NCI-H187 (cell line): ENCODE results near the gene TSPAN9.

ENCODE experiments used
- DNase-seq, 2 experiments: peaks; one replicate each; lab custom pipeline; 2025; lab: John Stamatoyannopoulos, UW

The TSPAN9 gene

DNA sequence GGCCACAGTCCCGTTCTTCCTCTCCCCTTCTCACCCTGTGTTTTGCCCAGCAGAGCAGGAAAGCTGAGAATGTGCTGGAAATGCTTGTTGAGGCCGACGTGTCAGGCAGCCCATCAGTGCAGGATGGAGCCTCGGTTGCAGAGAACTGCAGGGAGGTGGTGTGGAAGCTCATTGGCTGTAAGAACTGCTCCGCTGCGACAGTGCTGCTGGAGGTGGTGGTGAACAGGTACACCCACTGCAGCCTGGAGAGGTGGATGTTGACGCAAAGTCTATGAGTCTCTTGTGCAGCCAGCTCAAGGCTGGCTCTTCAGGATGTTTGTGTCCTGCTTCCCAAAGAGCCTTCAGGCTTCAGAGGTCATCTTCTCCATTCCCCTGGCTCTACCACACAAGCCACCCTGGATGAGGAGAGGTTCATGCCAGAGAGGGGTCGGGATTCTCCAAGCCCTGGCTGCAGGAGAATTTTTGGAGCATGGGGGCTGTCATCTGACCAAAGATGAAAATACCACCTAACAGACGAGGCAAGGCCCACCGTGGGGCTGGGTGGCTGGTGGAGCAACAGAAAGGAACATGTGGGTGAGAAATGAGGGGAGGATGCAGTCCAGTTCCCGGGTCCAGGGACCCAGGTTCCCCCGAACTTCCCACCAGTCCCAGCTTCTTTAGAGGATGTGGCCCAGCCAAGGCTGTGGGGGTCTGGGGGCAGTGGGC lies 239.7 kb downstream of the TSPAN9 start:
- DNase-seq: no peak

DNA sequence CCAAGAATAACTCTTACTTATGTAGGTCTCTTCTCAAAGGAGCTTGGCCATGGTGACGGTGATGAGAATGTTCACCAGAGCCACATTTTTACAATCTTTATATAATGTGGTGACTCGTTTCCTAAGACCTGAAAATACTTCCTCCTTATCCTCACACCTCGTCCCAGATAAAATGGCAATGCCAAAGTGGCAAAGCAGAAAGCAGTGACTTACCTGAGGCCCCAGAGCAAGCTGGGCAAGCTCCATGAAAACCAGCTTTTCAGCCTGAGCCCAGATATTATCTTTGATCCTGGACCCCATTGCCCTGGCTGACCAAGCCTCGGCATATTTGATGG lies 240.3 kb downstream of the TSPAN9 start:
- no peak for DNase-seq

DNA sequence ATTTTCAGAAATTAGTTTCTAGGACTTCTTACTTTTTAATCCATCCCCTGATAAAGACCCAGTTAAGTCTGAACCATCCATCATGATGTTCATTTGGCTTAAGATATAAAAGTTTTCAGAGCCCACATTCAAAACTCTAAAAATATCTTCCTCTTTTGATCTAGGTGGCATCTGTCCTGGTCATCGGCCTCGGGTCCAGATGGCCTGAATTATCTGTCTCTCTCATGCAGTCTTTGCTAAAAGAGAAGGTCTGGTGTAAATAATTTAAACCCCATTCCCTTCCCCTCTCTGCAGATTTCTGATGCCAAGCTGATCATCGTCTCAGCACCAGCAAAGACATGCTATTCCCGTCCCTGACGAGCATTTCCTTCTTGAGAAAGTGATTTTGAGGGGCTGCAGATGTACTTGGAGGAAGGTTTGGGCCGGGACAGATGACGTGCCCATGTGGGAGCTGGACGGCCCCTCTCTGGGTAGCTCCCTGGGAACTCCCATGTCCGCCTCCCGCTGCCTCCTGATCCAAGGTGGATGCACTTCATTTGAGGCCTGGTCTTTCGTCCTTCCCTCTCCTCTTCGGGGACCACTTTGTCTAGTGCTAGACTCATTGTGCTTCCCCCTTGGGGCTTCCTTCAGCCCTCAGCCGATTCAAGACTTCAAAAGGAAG lies 240.8 kb downstream of the TSPAN9 start:
- no peak for DNase-seq

DNA sequence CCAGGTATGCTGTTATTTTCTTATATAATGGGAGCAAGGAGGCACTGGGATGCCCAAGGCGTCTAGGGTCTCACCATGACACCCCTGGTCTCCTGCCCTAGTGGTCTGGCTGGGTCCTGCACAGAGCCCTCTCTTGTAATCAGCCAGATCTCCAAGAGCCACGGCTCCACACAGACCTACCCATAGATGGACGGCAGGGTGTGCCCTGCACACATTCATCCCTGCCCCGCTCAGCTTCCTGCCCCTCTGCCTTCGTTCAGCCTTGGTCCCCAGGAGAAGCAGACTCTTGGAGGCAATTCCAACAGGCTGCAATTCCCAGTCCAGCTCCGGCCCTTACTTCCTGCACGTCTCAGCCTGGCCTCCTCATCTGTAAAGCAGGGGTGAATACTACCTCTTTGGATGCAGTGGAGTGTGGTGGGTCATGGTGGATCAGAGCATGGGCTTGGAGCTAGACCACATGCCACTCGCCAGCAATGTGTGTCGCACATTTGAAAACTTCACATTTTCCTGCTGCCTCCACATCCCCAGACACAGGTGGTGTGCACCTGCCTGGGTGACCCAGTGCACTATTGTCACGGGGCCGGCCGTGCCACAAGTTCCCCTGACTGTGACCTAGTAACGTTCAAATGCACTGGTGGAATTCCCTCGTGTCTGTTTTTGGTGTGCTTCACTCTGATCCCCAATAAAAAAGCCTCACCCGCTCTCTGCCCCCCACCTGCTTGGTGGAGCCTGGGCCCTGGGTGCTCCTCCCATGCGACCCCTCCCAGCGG lies 242.7 kb downstream of the TSPAN9 start:
- DNase-seq: no peak

DNA sequence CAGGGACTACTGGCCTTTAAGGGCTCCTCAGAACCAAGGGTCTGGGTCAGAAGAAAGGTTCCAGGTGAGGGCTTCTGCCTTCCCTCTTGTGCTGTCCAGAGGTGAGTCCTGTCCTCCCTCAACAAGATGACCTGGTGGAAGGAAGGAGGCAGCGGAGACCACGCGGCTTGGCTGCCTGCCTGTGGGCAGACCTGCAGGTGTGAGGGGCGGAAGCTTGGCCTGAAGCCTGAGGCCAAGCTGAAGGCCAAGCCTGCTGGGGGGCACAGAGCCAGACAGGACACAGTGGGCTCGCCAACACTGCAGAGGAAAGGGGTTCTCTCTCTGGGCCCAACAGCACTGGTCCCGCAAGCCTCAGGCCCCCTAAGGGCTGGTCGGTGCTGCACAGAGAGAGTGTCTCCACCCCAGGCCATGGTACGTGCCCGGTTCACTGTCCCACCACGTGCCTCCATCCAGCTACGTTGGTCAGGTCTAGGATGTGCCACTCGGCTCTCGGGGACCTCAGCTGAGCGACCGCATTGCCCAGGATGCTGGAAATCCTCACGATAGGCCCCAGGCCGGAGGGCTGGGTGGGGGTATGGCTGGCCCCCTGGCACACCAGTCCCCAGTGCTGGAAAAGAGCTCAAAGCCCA lies 243.8 kb downstream of the TSPAN9 start:
- no peak for DNase-seq

DNA sequence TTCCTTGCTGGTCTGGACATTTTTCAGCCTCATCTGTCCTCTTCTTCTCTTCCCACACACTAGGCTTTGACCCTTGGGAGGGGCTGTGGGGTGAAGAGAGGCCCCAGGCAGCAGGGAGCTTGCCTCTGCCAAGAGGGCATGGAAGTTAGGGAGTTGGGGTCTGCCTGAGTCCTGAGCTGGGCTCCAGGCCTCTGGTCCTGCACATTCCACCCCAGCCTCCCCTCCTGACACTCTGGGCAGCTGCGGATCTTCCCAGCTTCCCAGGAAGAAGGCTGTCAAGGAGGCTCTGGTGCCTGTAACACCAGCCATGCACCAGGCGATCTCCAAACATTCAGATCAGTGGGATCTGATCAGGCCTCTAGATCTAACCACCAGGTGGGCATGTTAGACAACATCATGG lies 244.7 kb downstream of the TSPAN9 start:
- DNase-seq: no peak

DNA sequence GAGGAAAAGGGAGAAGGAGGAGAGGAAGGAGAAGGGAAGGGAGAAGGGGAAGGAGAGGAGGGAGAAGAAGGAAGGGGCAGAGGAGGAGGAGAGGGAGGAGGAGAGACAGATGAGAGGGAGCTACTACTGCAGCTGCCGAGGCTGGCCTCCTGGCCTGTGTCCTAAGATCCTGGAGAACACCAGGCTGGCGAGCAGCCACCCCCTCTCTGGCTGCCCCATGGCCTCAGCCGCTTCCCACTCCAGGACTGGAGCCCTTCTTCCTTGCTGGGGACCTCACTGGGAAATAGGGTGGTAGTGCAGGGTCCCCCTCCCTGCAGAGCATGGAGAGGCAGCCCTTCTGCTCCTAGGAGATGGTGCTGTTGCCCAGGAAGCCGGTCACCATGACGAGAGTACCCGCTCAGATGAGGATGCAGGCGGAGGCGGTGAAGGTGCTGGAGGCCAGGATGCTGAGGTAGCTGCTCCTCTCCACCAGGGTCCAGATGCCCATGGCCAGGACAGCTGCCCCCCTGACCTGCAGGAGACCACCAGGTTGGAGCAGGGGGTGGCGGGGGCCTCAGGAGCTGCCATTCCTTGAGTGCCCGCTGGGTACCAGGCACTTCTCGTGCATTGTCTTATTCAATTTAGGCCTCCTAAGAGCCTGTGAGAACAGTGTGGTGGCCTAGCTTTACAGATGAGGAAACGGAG lies 246.0 kb downstream of the TSPAN9 start:
- DNase-seq: no peak

DNA sequence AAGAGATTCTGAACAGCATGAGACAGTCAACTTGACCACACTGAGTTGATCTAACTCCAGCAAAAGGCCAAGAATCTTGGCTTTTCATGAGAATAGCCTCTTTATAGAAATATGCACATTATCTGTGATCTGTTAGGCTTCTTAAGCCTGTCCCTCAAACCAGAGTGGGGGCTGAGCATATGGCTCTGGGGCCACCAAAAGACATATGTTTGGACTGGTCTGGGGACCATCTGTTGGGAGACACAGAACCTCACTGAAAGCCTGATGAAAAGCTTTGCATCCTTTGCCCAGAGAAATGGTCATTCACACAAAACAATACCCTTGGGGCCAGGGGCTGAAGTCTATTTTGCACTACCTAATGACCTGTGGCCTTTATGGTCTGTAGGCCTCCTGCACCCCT lies 248.6 kb downstream of the TSPAN9 start:
- no peak for DNase-seq

DNA sequence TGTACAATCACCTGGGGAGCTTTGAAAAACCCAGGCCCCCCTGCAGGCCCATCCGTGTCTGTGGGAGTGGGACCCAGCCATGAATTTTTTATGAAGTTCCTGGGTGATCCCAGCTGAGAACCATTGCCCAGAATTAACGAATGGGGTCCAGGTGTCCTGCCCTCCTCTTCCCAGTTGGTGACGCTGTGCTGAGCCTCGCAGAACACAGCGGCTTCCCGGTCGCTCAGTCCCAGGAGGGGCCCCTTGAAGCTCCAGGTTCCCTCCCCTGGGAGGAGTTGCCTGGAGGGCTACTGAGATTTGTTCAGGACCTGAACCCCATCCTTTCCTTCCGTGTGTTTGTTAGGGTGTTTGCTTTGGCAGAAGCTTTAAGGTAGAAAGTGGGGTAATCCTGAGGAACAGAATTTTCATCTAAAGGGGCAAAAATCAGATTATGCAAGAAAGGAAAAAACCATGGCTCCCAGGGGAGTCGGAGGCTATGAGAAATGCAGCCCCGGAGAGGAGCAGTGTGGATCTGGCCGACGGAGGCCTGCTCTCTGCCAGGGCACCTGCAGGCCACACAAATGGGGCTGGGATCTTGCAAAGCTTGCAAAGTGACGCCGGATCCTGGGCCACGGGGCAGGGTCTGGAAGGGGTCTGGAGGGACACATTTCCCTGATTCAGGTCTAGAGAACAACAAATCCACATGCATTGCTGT lies 249.1 kb downstream of the TSPAN9 start:
- DNase-seq: no peak

DNA sequence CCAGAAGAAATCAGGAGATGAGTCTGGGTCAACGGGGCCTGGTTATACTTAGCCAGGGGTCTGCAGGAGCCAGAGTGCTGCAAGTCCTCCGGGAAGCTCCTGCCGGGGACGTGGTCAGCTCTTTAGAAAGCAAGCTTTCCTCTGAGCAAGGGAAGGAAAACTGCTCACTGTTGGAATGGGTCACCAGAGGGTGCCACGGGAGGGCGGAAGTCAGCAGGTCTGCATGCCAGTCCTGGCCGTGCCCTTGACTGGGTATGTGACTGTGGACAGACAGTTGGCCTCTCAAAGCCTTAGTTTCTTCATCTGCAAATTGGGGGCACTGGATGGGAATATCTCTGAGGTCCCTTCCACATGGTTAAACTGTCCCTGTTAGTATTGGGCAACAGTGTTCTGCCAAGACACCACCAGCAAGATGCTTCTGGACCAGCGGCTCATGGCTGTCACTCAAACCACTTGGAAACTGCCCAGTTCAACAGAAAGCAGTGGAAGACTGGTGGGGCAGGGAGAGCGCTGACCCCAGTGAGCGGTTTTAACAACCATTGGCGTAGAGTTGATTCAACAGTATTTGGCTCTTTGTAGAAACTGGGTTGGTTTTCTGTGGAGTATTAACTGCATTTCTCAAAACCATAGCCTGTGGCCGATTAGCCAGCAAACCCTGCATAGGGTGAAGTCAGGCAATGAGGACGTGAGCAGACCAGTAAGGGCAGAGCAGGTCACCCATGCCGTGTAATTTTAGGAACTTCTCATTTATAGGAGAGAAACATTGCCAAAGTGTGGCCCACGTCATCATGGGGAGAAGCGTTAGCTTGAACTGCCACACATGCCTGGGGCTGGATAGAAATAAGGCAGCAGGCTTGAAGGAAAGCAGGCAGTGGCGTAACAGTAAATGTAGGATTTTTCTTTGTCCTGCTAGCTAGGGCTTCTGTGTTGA lies 249.9 kb downstream of the TSPAN9 start:
- DNase-seq: no peak

DNA sequence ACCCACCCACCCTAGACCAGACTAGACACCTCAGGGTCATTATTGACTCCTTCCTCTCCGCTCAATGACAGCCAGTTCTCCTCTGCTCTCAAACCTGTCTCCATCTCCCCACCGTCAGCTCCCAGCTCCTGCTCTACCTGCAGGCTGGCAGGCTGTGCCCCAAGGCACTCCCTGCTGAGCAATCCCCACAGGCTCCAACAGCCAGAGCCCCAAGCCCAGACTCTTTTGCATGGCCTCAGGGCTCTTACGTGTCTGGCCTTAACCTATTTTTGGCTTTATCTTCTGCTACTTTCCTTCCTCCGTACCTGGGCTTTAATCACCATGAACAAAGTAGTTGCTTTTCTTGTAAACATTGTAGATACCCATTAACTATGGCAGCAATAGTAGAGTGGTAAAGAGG lies 250.9 kb downstream of the TSPAN9 start:
- no peak for DNase-seq

DNA sequence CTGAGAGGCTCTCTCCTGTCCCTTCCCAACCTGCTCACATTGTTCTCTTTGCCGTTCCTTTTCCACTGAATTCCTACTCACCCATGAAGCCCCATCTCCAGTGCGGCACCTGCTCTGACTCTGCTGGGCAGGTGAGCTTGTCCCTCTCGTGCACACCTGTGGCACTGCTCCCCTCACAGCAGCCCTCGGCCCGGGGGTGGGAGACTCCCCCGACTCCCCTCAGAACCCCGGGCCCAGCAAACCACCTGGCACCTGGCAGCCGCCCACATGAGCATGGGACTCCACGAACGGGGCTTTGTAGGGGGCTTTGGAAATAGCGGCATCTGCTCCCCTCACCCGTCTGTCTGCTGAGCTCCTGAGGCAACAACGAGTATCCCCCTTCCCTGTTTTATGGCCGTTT lies 251.4 kb downstream of the TSPAN9 start:
- no peak for DNase-seq

DNA sequence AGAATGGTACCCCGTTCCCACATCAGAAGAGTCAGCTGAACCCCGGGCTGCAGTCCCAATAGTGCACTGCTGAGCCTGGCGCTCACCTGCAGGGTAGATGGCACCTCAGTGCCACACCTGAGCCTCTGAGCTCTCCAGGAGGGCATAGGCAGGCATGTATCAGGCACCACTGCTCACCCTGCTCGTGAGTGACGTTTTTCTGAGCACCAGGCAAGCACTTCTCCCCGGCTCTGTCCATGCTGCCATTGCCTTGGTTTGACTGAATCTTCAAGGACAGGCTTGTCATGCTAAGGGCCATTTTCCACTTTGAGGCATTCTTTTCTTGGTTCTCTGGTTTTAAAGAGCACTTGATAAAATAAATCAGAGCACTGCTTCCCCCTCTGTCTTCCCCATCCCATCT lies 252.2 kb downstream of the TSPAN9 start:
- peak in 1 of 2 experiments; percentile 45 for DNase-seq

DNA sequence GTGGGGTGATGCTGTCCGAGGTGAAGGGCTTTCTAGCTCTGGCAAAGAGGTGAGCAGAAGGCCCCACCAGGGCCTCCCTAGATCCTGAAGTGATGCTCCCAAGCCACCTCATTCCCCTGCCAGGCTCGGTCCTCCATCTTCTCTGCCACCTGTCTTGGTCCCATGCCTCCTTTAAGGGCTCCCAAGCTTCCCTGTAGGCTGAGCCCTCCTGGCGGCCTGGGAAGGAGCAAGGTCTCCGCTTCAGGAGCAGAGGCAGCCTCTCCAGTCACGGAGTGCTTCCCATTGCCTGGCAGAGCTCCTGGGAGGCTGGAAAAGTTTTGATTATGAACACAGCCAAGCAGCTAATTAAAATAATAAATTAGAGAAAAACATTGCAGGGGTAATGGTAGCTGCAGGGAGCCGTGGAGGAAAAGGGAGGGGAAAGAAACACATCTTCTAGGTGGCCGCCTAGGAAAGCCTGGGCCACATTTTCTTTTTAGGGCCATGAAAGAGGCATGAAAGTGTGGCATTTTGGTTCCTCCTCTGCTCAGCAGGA lies 253.9 kb downstream of the TSPAN9 start:
- no peak for DNase-seq

DNA sequence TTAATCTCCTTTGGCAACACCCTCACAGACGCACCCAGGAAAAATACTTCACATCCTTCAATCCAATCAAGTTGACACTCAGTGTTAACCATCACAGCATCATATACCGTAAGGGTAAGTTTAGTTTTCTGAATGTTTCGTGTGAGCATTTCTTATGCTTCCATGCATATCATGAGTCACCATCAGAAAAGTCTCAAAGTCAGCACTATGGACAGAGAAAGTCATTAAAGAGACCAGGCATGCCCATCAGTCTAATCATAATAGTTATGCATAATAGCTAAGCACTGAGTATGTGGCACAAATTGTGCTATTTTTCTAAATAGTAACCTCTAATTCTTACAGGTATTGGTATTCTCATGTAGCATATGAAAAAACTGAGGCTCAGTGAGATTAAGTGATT lies 255.0 kb downstream of the TSPAN9 start:
- no peak for DNase-seq

DNA sequence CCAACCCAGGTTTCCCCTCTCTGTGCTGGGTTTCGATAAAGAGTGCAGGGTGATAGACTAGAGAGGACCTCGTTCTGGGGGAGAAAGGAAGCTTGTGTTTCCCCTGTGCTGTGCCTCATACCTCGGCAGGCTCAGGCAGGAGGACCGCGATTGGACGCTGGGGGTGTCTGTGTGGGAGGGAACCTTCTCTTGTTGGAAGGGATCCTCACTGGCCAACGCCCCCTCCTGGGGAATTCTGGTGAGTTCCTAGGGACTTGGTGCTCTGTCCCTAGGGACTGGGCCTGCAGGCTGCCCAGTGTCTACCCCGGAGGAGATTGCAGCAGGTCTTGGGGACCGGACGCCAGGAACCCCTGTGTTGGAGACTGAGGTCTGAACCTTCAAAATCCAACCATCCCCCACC lies 256.4 kb downstream of the TSPAN9 start:
- no peak for DNase-seq

DNA sequence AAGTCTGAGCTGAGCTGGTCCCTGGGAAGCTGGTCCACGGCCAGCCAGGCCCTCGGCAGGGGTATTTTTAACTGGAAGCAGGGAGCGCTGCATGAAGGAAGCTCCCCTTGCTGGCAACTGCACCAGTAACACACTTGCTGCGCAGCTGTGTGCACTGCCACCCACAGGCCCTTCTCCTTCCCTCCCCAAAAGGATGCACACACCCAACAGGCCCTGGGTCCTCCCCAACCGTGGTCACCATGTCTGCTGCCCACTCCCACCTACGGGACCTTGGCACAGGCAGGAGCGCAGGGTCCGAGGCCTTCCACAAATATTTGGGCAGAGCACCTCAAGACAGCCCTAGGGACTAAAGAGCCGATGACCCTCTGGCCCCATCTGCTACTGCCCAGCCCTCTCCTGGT lies 256.8 kb downstream of the TSPAN9 start:
- DNase-seq: no peak

DNA sequence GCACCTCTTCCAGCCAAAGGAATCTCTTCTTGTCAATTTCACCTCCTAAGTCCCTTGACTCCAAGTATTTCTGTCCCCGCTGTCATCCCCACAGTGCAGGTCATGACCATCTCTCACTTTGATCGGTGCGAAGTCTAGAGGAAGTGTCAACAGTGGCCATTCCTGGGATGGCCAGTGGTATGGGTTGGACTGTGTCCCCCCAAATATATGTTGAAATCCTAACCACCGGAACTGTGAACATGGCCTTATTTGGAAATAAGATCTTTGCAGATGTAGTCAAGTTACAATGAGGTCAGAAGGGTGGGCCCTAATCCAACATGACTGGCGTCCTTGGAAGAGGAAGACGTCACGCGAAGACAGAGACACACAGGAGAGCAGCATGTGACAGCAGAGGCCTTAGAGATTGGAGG lies 257.9 kb downstream of the TSPAN9 start:
- no peak for DNase-seq
